ENCODE measurements around the gene CENPP.

Gene CENPP

GRCh38 chr9:92424340-92424739, 98.6 kb downstream of the CENPP start, which contains the start of gene OMD:
OMD (minus strand) TSS chr9:92424471; CDS start chr9:92417558, 6,913 bp downstream.
- Histone ChIP-seq H3K36me3 (replicated peaks; ENCODE audit: insufficient read depth, low read length) (no peaks in the 10 kb centered on the region), H3K27ac (ENCODE audit: low read length) (no peak within 1 kb of the TSS), H3K27me3 (replicated peaks; ENCODE audit: insufficient read depth, low read length) (no peaks in the 10 kb centered on the region), H4K20me1 (ENCODE audit: insufficient read depth, low read length) (no peaks in the 10 kb centered on the region), H3K4me3 (ENCODE audit: low read length) (no peak within 1 kb of the TSS), H3K9me3 (replicated peaks; ENCODE audit: insufficient read depth, low read length) (no peaks in the 10 kb centered on the region), H2AFZ (ENCODE audit: low read length) (no peak within 1 kb of the TSS), H3K9ac (ENCODE audit: low read length) (no peak within 1 kb of the TSS), H3F3A (ENCODE audit: insufficient read depth, low read length) (no peaks in the 10 kb centered on the region), H3K4me2 (ENCODE audit: low read depth, low read length) (peak within 1 kb of the TSS; percentile 13; the same call in 1 of the 2 replicates), H3K4me1 (ENCODE audit: low read length) (no peaks in the 10 kb centered on the region), H3K79me2 (ENCODE audit: low read length) (no peaks in the 10 kb centered on the region), H3K9me2 (replicated peaks; ENCODE audit: insufficient read depth, low read length) (no peaks in the 10 kb centered on the region)
- TF ChIP-seq CTCF (IDR thresholded peaks at IDR 0.05; ENCODE audit: low read length) (no peak), EZH2phosphoT487 (IDR thresholded peaks at IDR 0.05; ENCODE audit: low read length) (no peak), EZH2 (optimal IDR thresholded peaks at IDR 0.05; ENCODE audit: low read depth, low read length) (no peak)
- DNase-seq = peak; percentile 22

GRCh38 chr9:92425474-92425873, 99.7 kb downstream of the CENPP start:
- DNase-seq = no peak
- H3K27ac ChIP-seq (ENCODE audit: low read length) = no peak overlapping the region

GRCh38 chr9:92426501-92427145, 100.9 kb downstream of the CENPP start:
- H3K9me3 ChIP-seq (replicated peaks; ENCODE audit: insufficient read depth, low read length) = no peaks in the 10 kb centered on the region
- TF ChIP-seq CTCF (IDR thresholded peaks at IDR 0.05; ENCODE audit: low read length) = no peak
- no peak for TF ChIP-seq EZH2 (optimal IDR thresholded peaks at IDR 0.05; ENCODE audit: low read depth, low read length)
- no peak for TF ChIP-seq EZH2phosphoT487 (IDR thresholded peaks at IDR 0.05; ENCODE audit: low read length)
- no peaks in the 10 kb centered on the region for H4K20me1 ChIP-seq (ENCODE audit: insufficient read depth, low read length)
- H3K4me1 ChIP-seq (ENCODE audit: low read length) = no peaks in the 10 kb centered on the region
- H3K4me3 ChIP-seq (ENCODE audit: low read length) = no peak overlapping the region
- no peaks in the 10 kb centered on the region for H3K79me2 ChIP-seq (ENCODE audit: low read length)
- no peak overlapping the region for H3K27ac ChIP-seq (ENCODE audit: low read length)
- DNase-seq = no peak
- H3K36me3 ChIP-seq (replicated peaks; ENCODE audit: insufficient read depth, low read length) = no peaks in the 10 kb centered on the region
- no peaks in the 10 kb centered on the region for H3F3A ChIP-seq (ENCODE audit: insufficient read depth, low read length)
- no peaks in the 10 kb centered on the region for H3K27me3 ChIP-seq (replicated peaks; ENCODE audit: insufficient read depth, low read length)
- H3K9me2 ChIP-seq (replicated peaks; ENCODE audit: insufficient read depth, low read length) = no peaks in the 10 kb centered on the region
- H3K4me2 ChIP-seq (ENCODE audit: low read depth, low read length) = no peak overlapping the region
- H2AFZ ChIP-seq (ENCODE audit: low read length) = no peak overlapping the region
- H3K9ac ChIP-seq (ENCODE audit: low read length) = no peak overlapping the region

More at GRCh38 chr9:92425474-92425873, 99.7 kb downstream of the CENPP start:
- H3K9ac ChIP-seq (ENCODE audit: low read length) = no peak overlapping the region
- H3K9me2 ChIP-seq (replicated peaks; ENCODE audit: insufficient read depth, low read length) = no peaks in the 10 kb centered on the region
- TF ChIP-seq EZH2 (optimal IDR thresholded peaks at IDR 0.05; ENCODE audit: low read depth, low read length) = no peak
- no peak for TF ChIP-seq EZH2phosphoT487 (IDR thresholded peaks at IDR 0.05; ENCODE audit: low read length)
- TF ChIP-seq CTCF (IDR thresholded peaks at IDR 0.05; ENCODE audit: low read length) = no peak
- H3K4me1 ChIP-seq (ENCODE audit: low read length) = no peaks in the 10 kb centered on the region
- H3K9me3 ChIP-seq (replicated peaks; ENCODE audit: insufficient read depth, low read length) = no peaks in the 10 kb centered on the region
- no peaks in the 10 kb centered on the region for H3K27me3 ChIP-seq (replicated peaks; ENCODE audit: insufficient read depth, low read length)
- no peaks in the 10 kb centered on the region for H3F3A ChIP-seq (ENCODE audit: insufficient read depth, low read length)
- H3K79me2 ChIP-seq (ENCODE audit: low read length) = no peaks in the 10 kb centered on the region
- H3K36me3 ChIP-seq (replicated peaks; ENCODE audit: insufficient read depth, low read length) = no peaks in the 10 kb centered on the region
- no peak overlapping the region for H3K4me3 ChIP-seq (ENCODE audit: low read length)
- H2AFZ ChIP-seq (ENCODE audit: low read length) = no peak overlapping the region
- H3K4me2 ChIP-seq (ENCODE audit: low read depth, low read length) = no peak overlapping the region
- no peaks in the 10 kb centered on the region for H4K20me1 ChIP-seq (ENCODE audit: insufficient read depth, low read length)

Measured in MM.1S (cell line).